RWPE1 (cell line): ENCODE data around the gene ANP32B.
"Not testable (repeated sequence)": the region's sequence is repeated elsewhere in the genome, so short reads cannot be mapped to it uniquely, and the experiment has no call there.

Experiments
- CTCF ChIA-PET: fragments of 350-600 bp; sonication (Branson Sonifier 250); formaldehyde crosslinking; extraction: SDS; loops from one replicate; lab custom pipeline; 2021; lab: Yijun Ruan, JAX
- POLR2A ChIA-PET: fragments of 400-600 bp; formaldehyde crosslinking; extraction: SDS; loops from one replicate; lab custom pipeline; 2020; ENCODE audit warnings: antibody characterized with exemption; ENCODE audit not compliant: low non-redundant PET; lab: Yijun Ruan, JAX
- DNase-seq: peaks from one replicate; pipeline ENCODE4 v3.0.0; 2012; ENCODE audit warnings: low spot score
- H3K27ac ChIP-seq: fragments of 450-650 bp; 2 replicates; pipeline ENCODE4 v1.5.1; 2017
- CTCF ChIP-seq: fragments of 450-650 bp; conservative IDR thresholded peaks from 2 replicates; pipeline ENCODE4 v1.5.1; 2017; ENCODE audit warnings: low read depth, mild to moderate bottlenecking

ANP32B gene

DNA sequence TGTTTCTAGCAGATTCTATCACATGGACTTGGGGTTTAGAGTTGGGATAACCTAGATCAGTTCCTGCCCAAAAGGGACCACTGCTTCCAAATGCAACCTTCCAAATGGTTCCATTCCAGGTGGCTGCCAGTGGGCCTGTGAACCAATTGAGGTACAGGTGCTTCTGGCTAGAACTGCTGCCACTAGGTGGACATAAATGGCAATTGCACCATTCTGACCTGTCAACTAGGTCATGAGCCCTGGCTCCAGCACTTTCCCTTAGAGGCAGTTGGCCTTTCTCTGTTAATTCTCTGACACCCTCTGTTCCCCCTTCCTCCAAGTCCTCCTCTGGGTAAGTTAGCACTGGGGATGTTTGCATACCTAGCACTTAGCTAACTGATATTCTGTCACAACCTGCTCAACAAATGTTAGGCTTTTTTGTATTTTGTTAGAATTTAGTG lies 28.6 kb upstream of the ANP32B start:
- peak; percentile 88 for TF ChIP-seq CTCF
- DNase-seq: peak; percentile 84
- ChIA-PET POLR2A (no interaction called here), CTCF (interaction anchor here (0.6 to 1.5 kb wide), 2 partner anchors 33 to 69 kb away, joined by 3 to 4 read pairs; partner anchors contain the start of gene TRMO)
- H3K27ac ChIP-seq: no peak overlapping the region

DNA sequence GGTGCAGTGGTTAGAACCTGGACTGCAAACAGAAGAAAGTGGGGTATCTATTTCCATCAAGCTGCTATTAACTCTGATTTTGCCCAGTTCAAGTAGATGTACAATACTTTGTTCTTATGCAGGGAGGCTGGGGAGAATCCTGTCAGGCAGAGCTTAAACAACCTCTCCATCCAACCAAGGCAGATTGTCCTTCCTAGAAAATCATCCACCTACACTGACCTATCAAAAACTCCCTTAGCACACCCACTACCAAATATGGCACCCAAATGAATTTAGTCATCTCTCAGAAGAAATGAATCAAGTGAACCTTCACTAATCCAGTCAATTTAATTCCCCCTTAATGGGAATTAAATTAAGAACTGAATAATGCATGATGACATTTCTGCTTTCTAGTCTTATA lies 26.8 kb upstream of the ANP32B start:
- no peak for TF ChIP-seq CTCF
- H3K27ac ChIP-seq: no peak overlapping the region
- DNase-seq: no peak
- ChIA-PET CTCF (interaction anchor here (0.5 kb wide), 1 partner anchor 19 kb away, joined by 3 read pairs; no protein-coding TSS in a partner anchor), POLR2A (no interaction called here)

- POLR2A ChIA-PET: no interaction called here
- DNase-seq: no peak
- no peak overlapping the region for H3K27ac ChIP-seq
- TF ChIP-seq CTCF: no peak
- CTCF ChIA-PET: interaction anchor here (1.4 kb wide), 1 partner anchor 58 kb away, joined by 3 read pairs; no protein-coding TSS in a partner anchor
These were observed 24.2 kb upstream of the ANP32B start for GRCh38 chr9:97958812-97959511.

- POLR2A ChIA-PET: no interaction called here
- CTCF ChIA-PET: interaction anchor here (1.4 kb wide), 1 partner anchor 59 kb away, joined by 3 read pairs; no protein-coding TSS in a partner anchor
- H3K27ac ChIP-seq: no peak overlapping the region
- no peak for TF ChIP-seq CTCF
- DNase-seq: no peak
These were observed 23.6 kb upstream of the ANP32B start for GRCh38 chr9:97959585-97959984.

- CTCF ChIA-PET, H3K27ac ChIP-seq, DNase-seq: not testable (repeated sequence)
- POLR2A ChIA-PET: interaction anchor here (0.6 kb wide), 1 partner anchor 22 kb away, joined by 3 read pairs; no protein-coding TSS in a partner anchor
These were observed 22.3 kb upstream of the ANP32B start for GRCh38 chr9:97960678-97961328.

GRCh38 chr9:97961361-97961760 lies 21.8 kb upstream of the ANP32B start:
- no peak overlapping the region for H3K27ac ChIP-seq
- DNase-seq: no peak
- no peak for TF ChIP-seq CTCF
- ChIA-PET POLR2A (no interaction called here), CTCF (interaction anchor here (0.5 to 0.7 kb wide), 4 partner anchors 30 to 916 kb away, joined by 3 read pairs; no protein-coding TSS in a partner anchor)

- CTCF ChIA-PET: interaction anchor here (0.5 to 0.7 kb wide), 4 partner anchors 31 to 916 kb away, joined by 3 read pairs; no protein-coding TSS in a partner anchor
- no peak for TF ChIP-seq CTCF
- POLR2A ChIA-PET: no interaction called here
- no peak overlapping the region for H3K27ac ChIP-seq
- no peak for DNase-seq
These were observed 21.0 kb upstream of the ANP32B start for GRCh38 chr9:97962136-97962535.
